Measurements from ENCODE around the gene ARF1. TPM values are rescaled to one million over a fixed set of nuclear protein-coding genes. Genes with fewer than 3 reads are reported as not detected.

The ARF1 gene
- polyA plus RNA-seq, 1 donor (not counting 4 experiments of a cell fraction or from before 2014, with no cell fraction given): 295 TPM

DNA sequence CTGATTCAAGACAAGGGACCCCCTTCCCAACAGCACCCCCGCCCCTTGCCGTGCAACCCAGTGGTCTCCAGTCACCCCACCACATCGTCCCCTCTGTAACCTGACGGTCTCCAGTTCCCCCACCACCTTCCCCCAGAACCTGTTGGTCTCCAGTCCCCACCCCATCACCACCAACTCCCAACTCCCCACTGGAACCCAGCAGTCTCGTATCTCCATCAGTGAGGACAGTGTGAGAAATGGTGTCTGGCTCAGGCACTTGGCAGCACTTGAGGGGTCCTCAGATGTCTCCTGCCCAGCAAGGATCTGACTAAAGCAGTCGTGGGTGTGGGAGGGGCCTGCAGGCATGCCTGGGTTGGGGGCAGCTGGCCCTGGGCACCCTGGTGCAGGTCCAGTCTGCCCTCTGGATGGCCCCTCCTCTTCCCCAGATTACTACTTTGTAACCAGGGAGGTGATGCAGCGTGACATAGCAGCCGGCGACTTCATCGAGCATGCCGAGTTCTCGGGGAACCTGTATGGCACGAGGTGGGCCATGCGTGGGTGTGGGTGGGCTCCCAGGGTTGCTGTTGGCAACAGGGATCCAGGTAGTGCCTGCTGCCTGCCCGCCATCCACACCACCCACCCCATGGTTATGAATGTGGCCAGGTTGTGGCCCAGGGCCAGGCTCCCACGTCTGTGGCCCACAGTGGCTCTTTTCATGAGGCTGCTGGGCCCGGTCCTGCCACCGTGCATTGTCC lies 64.1 kb downstream of the ARF1 start:
- Histone ChIP-seq H3K4me3 (ENCODE audit: control insufficient read depth in 2 of 3, extremely low read depth in 1 of 3, insufficient read depth in 2 of 3, low read depth in 1 of 3, low read length in 3 of 3) (no peak overlapping the region), H3K9me3 (ENCODE audit: control insufficient read depth, low read depth, low read length) (no peaks in the 10 kb centered on the region), H3K27me3 (ENCODE audit: control insufficient read depth, extremely low read depth, insufficient read depth, low read length) (no peaks in the 10 kb centered on the region), H3K9ac (ENCODE audit: control insufficient read depth, extremely low read depth, insufficient read depth, low read length) (no peak overlapping the region), H2AFZ (ENCODE audit: control insufficient read depth, low read length) (no peak overlapping the region), H3K4me2 (ENCODE audit: control insufficient read depth, extremely low read depth, insufficient read depth, low read depth, low read length) (no peak overlapping the region), H4K20me1 (ENCODE audit: control insufficient read depth, extremely low read depth, insufficient read depth, low read length) (peaks cover 26% of the 10 kb centered on the region), H3K36me3 (ENCODE audit: control insufficient read depth in 2 of 2, extremely low read depth in 1 of 2, insufficient read depth in 2 of 2, low read length in 2 of 2) (peaks cover 34 to 55% of the 10 kb centered on the region in 2 experiments), H3K27ac (ENCODE audit: control insufficient read depth, insufficient read depth, low read length) (no peak overlapping the region), H3K79me2 (ENCODE audit: control insufficient read depth, insufficient read depth, low read length) (peaks cover 65% of the 10 kb centered on the region), H3K4me1 (ENCODE audit: control insufficient read depth, extremely low read depth, insufficient read depth, low read length) (peaks cover 69% of the 10 kb centered on the region), H3K9me1 (ENCODE audit: control insufficient read depth, extremely low read depth, insufficient read depth, low read length) (peaks cover 2% of the 10 kb centered on the region)
- no peak for DNase-seq (ENCODE audit: low read depth, low spot score)
- dilution Hi-C loops (cut with MboI; ENCODE audit: extremely low pct_ligation_motif_present, low sequenced_read_pairs): no loop called here
- no peak for FAIRE-seq
- no peak for TF ChIP-seq EZH2 (IDR thresholded peaks at IDR 0.05; ENCODE audit: low read length)
- TF ChIP-seq, protein P1, sequence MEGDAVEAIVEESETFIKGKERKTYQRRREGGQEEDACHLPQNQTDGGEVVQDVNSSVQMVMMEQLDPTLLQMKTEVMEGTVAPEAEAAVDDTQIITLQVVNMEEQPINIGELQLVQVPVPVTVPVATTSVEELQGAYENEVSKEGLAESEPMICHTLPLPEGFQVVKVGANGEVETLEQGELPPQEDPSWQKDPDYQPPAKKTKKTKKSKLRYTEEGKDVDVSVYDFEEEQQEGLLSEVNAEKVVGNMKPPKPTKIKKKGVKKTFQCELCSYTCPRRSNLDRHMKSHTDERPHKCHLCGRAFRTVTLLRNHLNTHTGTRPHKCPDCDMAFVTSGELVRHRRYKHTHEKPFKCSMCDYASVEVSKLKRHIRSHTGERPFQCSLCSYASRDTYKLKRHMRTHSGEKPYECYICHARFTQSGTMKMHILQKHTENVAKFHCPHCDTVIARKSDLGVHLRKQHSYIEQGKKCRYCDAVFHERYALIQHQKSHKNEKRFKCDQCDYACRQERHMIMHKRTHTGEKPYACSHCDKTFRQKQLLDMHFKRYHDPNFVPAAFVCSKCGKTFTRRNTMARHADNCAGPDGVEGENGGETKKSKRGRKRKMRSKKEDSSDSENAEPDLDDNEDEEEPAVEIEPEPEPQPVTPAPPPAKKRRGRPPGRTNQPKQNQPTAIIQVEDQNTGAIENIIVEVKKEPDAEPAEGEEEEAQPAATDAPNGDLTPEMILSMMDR (optimal IDR thresholded peaks at IDR 0.05 in 1 of 3, IDR thresholded peaks at IDR 0.05 in 1 of 3, conservative IDR thresholded peaks at IDR 0.05 in 1 of 3; ENCODE audit: extremely low read depth in 1 of 3, insufficient read depth in 2 of 3, low read length in 3 of 3): no peak

DNA sequence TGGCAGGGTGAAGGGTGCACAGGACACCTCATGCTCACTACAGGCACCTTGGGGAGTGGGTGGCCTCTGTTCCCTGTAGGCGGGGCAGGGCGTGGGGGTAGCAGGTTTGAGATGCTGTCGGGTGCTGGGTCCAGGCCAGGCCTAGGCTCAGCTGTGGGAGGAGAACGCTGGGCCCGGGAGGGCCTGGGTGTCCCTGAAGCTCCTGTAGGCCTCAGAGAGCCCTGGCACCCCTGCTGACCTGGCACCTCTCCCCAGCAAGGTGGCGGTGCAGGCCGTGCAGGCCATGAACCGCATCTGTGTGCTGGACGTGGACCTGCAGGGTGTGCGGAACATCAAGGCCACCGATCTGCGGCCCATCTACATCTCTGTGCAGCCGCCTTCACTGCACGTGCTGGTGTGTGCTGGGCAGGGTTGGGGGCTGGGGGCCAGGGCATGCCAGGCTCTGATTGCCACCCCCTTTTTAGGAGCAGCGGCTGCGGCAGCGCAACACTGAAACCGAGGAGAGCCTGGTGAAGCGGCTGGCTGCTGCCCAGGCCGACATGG lies 64.7 kb downstream of the ARF1 start:
- H3K9ac ChIP-seq (ENCODE audit: control insufficient read depth, extremely low read depth, insufficient read depth, low read length): no peak overlapping the region
- no peak overlapping the region for H3K27ac ChIP-seq (ENCODE audit: control insufficient read depth, insufficient read depth, low read length)
- FAIRE-seq (no peak), DNase-seq (ENCODE audit: low read depth, low spot score) (no peak)
- peaks cover 32 to 49% of the 10 kb centered on the region in 2 experiments for H3K36me3 ChIP-seq (ENCODE audit: control insufficient read depth in 2 of 2, extremely low read depth in 1 of 2, insufficient read depth in 2 of 2, low read length in 2 of 2)
- H3K79me2 ChIP-seq (ENCODE audit: control insufficient read depth, insufficient read depth, low read length): peaks cover 59% of the 10 kb centered on the region
- no peaks in the 10 kb centered on the region for H3K9me3 ChIP-seq (ENCODE audit: control insufficient read depth, low read depth, low read length)
- no peak overlapping the region for H3K4me2 ChIP-seq (ENCODE audit: control insufficient read depth, extremely low read depth, insufficient read depth, low read depth, low read length)
- H3K4me3 ChIP-seq (ENCODE audit: control insufficient read depth in 2 of 3, extremely low read depth in 1 of 3, insufficient read depth in 2 of 3, low read depth in 1 of 3, low read length in 3 of 3): no peak overlapping the region
- H4K20me1 ChIP-seq (ENCODE audit: control insufficient read depth, extremely low read depth, insufficient read depth, low read length): peaks cover 23% of the 10 kb centered on the region
- no peaks in the 10 kb centered on the region for H3K27me3 ChIP-seq (ENCODE audit: control insufficient read depth, extremely low read depth, insufficient read depth, low read length)
- peaks cover 2% of the 10 kb centered on the region for H3K9me1 ChIP-seq (ENCODE audit: control insufficient read depth, extremely low read depth, insufficient read depth, low read length)
- dilution Hi-C loops (cut with MboI; ENCODE audit: extremely low pct_ligation_motif_present, low sequenced_read_pairs): no loop called here
- no peak overlapping the region for H2AFZ ChIP-seq (ENCODE audit: control insufficient read depth, low read length)
- peaks cover 62% of the 10 kb centered on the region for H3K4me1 ChIP-seq (ENCODE audit: control insufficient read depth, extremely low read depth, insufficient read depth, low read length)
- TF ChIP-seq, protein P1 (optimal IDR thresholded peaks at IDR 0.05 in 1 of 3, IDR thresholded peaks at IDR 0.05 in 1 of 3, conservative IDR thresholded peaks at IDR 0.05 in 1 of 3; ENCODE audit: extremely low read depth in 1 of 3, insufficient read depth in 2 of 3, low read length in 3 of 3): no peak
- TF ChIP-seq EZH2 (IDR thresholded peaks at IDR 0.05; ENCODE audit: low read length): no peak

Data from keratinocyte (primary cell).